ENCODE measurements around the gene SLF2. TPM values are rescaled to one million over a fixed set of nuclear protein-coding genes. Genes with fewer than 3 reads are reported as not detected.

SLF2 gene
- total and polyA plus RNA-seq, 2 of the 13 experiments (the other 11 are each of a cell fraction or from before 2014, with no cell fraction given) = 12.2 to 48.1 TPM

DNA sequence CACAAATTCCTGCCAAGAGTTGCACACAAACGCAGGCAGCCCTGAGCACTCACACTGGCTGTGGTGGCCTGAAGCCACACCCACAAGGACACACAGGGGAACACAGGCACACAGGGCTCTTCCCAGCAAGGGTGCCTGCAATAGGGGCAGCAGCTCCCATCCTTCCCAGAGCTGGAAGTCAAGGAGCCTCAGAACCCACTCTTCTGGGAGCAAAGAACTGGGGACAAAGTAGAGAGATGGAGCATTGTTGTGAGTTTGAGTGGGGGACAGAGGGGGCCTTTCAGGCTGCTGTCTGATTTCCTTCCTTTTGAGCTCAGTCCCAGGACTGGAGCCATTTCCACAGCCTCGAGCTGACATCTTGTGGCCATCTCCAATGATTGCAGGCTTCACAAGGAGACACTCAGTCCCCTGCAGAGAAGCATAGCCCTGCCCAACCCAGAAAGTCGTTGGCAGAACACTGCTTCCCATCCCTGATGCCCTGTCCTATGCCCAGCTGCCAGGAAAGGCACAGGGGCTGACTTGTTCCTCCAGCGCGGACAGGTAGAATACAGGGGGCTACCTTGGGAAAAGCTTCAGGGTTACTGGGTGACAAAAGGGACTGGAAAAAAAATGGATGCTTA, 34.4 kb upstream of the SLF2 start (continued):
- TF ChIP-seq, protein P1, sequence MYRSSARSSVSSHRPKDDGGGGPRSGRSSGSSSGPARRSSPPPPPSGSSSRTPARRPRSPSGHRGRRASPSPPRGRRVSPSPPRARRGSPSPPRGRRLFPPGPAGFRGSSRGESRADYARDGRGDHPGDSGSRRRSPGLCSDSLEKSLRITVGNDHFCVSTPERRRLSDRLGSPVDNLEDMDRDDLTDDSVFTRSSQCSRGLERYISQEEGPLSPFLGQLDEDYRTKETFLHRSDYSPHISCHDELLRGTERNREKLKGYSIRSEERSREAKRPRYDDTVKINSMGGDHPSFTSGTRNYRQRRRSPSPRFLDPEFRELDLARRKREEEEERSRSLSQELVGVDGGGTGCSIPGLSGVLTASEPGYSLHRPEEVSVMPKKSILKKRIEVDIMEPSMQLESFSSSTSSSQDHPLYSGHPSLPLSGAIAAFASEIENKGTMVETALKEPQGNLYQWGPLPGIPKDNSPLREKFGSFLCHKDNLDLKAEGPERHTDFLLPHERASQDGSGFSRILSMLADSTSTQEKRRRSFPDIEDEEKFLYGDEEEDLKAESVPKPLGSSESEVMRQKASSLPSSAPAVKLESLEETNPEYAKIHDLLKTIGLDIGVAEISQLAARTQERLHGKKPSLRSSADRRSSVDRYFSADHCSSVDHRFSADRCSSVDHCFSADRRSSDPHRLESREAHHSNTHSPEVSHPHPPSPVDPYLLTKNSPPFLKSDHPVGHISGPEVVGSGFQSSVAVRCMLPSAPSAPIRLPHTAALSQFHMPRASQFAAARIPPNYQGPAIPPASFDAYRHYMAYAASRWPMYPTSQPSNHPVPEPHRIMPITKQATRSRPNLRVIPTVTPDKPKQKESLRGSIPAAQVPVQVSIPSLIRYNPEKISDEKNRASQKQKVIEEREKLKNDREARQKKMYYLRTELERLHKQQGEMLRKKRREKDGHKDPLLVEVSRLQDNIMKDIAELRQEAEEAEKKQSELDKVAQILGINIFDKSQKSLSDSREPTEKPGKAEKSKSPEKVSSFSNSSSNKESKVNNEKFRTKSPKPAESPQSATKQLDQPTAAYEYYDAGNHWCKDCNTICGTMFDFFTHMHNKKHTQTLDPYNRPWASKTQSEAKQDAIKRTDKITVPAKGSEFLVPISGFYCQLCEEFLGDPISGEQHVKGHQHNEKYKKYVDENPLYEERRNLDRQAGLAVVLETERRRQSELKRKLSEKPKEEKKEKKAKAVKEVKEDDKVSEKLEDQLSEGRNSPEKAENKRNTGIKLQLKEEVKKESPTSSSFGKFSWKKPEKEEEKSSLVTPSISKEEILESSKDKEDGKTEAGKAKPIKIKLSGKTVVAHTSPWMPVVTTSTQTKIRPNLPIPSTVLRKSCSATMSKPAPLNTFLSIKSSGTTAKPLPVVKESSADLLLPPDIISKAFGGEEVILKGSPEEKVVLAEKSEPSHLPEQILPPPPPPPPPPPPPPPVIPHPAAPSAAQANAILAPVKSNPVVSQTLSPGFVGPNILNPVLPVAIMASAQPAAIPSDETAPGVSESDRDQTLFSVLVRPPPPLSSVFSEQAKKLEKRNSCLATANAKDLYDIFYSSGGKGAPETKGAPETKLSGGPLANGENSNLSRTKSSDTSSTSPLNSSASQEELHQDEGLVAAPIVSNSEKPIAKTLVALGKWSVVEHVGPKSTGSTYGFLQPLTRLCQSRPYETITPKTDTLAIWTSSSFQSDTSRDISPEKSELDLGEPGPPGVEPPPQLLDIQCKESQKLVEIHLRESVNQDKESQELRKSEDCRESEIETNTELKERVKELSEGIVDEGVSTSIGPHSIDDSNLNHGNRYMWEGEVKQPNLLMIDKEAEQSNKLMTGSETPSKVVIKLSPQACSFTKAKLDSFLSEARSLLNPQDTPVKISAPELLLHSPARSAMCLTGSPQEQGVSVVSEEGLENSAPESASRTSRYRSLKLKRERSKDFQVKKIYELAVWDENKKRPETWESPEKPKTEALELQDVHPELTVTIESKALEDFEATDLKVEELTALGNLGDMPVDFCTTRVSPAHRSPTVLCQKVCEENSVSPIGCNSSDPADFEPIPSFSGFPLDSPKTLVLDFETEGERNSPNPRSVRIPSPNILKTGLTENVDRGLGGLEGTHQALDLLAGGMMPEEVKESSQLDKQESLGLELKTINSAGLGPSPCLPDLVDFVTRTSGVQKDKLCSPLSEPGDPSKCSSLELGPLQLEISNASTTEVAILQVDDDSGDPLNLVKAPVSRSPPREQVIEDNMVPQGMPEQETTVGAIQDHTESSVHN (CRISPR knock-in tag; IDR thresholded peaks at IDR 0.05) = no peak
- TF ChIP-seq ZNF781 (CRISPR knock-in tag; IDR thresholded peaks at IDR 0.05; ENCODE audit: borderline replicate concordance, not compliant biosample characterization) (no peak), ZNF737 (CRISPR knock-in tag; IDR thresholded peaks at IDR 0.05; ENCODE audit: borderline replicate concordance) (no peak), ZMYM3 (CRISPR knock-in tag; IDR thresholded peaks at IDR 0.05) (0 out of 2 replicates have a peak, but pooled peaks have one; percentile 48), PHB2 (IDR thresholded peaks at IDR 0.05; ENCODE audit: partially characterized antibody) (no peak), EHMT2 (IDR thresholded peaks at IDR 0.05; ENCODE audit: borderline replicate concordance, low read depth, low read length) (no peak), ZNF615 (CRISPR knock-in tag; IDR thresholded peaks at IDR 0.05; ENCODE audit: borderline replicate concordance) (no peak), ZNF232 (CRISPR knock-in tag; IDR thresholded peaks at IDR 0.05; ENCODE audit: borderline replicate concordance) (peak; percentile 33; the same call in 1 of the 2 replicates), CEBPG (CRISPR knock-in tag; IDR thresholded peaks at IDR 0.05) (0 out of 2 replicates have a peak, but pooled peaks have one; percentile 4), CHD4 (IDR thresholded peaks at IDR 0.05; ENCODE audit: borderline replicate concordance, low read length) (peak; percentile 28; the same call in 1 of the 2 replicates), ZFP90 (CRISPR knock-in tag; IDR thresholded peaks at IDR 0.05; ENCODE audit: borderline replicate concordance) (peak; percentile 76; the same call in 1 of the 2 replicates), GATAD1 (CRISPR knock-in tag; IDR thresholded peaks at IDR 0.05) (0 out of 2 replicates have a peak, but pooled peaks have one; percentile 22), ZNF264 (CRISPR knock-in tag; IDR thresholded peaks at IDR 0.05) (no peak), AHR (CRISPR knock-in tag; IDR thresholded peaks at IDR 0.05) (no peak), ZNF777 (CRISPR knock-in tag; IDR thresholded peaks at IDR 0.05) (0 out of 2 replicates have a peak, but pooled peaks have one; percentile 19), GLI4 (CRISPR knock-in tag; IDR thresholded peaks at IDR 0.05; ENCODE audit: borderline replicate concordance) (no peak), POLR2AphosphoS2 (IDR thresholded peaks at IDR 0.05; ENCODE audit: low read depth, low read length) (no peak)
- TF ChIP-seq, protein P2, sequence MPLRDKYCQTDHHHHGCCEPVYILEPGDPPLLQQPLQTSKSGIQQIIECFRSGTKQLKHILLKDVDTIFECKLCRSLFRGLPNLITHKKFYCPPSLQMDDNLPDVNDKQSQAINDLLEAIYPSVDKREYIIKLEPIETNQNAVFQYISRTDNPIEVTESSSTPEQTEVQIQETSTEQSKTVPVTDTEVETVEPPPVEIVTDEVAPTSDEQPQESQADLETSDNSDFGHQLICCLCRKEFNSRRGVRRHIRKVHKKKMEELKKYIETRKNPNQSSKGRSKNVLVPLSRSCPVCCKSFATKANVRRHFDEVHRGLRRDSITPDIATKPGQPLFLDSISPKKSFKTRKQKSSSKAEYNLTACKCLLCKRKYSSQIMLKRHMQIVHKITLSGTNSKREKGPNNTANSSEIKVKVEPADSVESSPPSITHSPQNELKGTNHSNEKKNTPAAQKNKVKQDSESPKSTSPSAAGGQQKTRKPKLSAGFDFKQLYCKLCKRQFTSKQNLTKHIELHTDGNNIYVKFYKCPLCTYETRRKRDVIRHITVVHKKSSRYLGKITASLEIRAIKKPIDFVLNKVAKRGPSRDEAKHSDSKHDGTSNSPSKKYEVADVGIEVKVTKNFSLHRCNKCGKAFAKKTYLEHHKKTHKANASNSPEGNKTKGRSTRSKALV (CRISPR knock-in tag; IDR thresholded peaks at IDR 0.05) = no peak
- TF ChIP-seq, protein P3, sequence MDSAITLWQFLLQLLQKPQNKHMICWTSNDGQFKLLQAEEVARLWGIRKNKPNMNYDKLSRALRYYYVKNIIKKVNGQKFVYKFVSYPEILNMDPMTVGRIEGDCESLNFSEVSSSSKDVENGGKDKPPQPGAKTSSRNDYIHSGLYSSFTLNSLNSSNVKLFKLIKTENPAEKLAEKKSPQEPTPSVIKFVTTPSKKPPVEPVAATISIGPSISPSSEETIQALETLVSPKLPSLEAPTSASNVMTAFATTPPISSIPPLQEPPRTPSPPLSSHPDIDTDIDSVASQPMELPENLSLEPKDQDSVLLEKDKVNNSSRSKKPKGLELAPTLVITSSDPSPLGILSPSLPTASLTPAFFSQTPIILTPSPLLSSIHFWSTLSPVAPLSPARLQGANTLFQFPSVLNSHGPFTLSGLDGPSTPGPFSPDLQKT (CRISPR knock-in tag; IDR thresholded peaks at IDR 0.05; ENCODE audit: borderline replicate concordance) = no peak

All from HepG2 (cell line).